ENCODE data around the gene CDK2AP2. TPM values are rescaled to one million over a fixed set of nuclear protein-coding genes. Genes with fewer than 3 reads are reported as not detected.

Gene CDK2AP2
- total and polyA plus RNA-seq, 9 of the 15 experiments (the other 6 are each of a cell fraction or from before 2014, with no cell fraction given) = 4.4 to 47.4 (median 21.7) TPM

DNA sequence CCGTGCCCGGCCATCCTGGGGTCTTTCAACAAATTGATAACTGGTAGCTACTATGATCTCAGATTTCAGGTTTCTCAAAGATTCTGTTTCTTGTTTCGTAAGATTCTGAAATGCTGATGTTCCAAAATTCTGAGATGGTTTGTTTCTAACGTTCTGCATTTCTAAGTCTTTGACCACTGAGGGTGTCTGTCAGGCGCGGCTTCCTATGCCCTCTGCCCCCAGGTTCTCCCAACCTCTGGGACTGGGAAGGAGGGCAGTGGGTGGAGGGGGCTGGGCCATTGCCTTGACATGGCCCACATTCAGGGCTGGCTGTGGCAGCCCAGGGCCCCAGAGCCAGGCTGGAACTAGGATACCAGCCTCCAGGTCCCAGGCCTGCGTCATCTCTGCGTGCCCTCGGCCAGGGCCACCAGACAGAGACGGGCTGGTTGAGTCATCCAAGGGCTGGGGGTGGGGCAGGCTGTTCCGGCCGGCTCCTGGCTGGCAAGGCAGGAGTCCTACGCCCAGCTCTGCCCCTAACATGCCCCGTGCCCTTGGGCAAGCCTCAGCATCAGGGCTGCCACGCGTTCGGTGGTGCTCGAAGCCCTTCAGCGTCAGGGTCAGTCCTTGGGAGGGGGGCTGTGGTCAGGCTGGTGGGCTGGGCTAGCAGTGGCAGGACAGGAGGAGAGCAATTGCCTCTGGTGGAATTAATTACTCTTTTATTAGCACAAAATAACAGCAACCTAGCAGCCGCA is 44.1 kb downstream of the CDK2AP2 start (continued):
- TF ChIP-seq, protein P1, sequence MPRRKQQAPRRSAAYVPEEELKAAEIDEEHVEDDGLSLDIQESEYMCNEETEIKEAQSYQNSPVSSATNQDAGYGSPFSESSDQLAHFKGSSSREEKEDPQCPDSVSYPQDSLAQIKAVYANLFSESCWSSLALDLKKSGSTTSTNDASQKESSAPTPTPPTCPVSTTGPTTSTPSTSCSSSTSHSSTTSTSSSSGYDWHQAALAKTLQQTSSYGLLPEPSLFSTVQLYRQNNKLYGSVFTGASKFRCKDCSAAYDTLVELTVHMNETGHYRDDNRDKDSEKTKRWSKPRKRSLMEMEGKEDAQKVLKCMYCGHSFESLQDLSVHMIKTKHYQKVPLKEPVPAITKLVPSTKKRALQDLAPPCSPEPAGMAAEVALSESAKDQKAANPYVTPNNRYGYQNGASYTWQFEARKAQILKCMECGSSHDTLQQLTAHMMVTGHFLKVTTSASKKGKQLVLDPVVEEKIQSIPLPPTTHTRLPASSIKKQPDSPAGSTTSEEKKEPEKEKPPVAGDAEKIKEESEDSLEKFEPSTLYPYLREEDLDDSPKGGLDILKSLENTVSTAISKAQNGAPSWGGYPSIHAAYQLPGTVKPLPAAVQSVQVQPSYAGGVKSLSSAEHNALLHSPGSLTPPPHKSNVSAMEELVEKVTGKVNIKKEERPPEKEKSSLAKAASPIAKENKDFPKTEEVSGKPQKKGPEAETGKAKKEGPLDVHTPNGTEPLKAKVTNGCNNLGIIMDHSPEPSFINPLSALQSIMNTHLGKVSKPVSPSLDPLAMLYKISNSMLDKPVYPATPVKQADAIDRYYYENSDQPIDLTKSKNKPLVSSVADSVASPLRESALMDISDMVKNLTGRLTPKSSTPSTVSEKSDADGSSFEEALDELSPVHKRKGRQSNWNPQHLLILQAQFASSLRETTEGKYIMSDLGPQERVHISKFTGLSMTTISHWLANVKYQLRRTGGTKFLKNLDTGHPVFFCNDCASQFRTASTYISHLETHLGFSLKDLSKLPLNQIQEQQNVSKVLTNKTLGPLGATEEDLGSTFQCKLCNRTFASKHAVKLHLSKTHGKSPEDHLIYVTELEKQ (CRISPR knock-in tag; IDR thresholded peaks at IDR 0.05) = no peak
- no peak for TF ChIP-seq PTRF (tag; IDR thresholded peaks at IDR 0.05)

DNA sequence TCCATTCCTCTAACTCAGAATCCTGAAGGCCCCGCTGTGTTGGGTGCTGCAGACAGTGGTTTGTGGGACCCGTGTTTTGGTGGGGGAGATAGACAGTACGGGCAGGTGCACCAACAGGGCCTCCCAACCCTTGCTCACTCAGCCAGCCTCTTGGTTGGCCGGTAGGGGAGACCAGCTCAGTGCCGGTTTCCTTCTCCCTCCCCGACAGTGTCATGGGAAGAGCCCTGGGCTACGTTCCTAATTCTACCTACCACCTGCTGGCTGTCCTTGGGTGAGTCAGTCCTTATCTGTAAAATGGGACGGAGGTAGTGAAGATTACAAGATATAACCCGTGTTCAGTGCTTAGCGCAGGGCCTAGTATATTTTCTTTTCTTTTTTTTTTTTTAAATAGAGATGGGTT is 44.8 kb downstream of the CDK2AP2 start:
- Histone ChIP-seq H3K79me2 (ENCODE audit: control insufficient read depth, insufficient read depth, low read length) (peaks cover 8% of the 10 kb centered on the region), H3K4me1 (replicated peaks in 1 of 2; ENCODE audit: control insufficient read depth in 2 of 2, insufficient read depth in 2 of 2, low read length in 2 of 2) (peaks cover 18 to 45% of the 10 kb centered on the region in 2 experiments; a peak in 4 of 5 replicates), H3K9me3 (replicated peaks; ENCODE audit: control insufficient read depth, insufficient read depth, low read depth, low read length) (no peaks in the 10 kb centered on the region), H3K36me3 (ENCODE audit: control insufficient read depth, insufficient read depth, low read length) (no peaks in the 10 kb centered on the region), H3K27ac (ENCODE audit: extremely low read depth, low read depth, low read length) (peak overlapping the region; percentile 86), H2AFZ (ENCODE audit: low read depth, low read length) (peak overlapping the region; percentile 84), H3K4me2 (ENCODE audit: insufficient read depth, low read length) (peak overlapping the region; percentile 80), H4K20me1 (replicated peaks; ENCODE audit: control insufficient read depth, insufficient read depth, low read length) (no peaks in the 10 kb centered on the region), H3K9me1 (ENCODE audit: control insufficient read depth, insufficient read depth, low read length) (no peaks in the 10 kb centered on the region), H3K4me3 (no peak overlapping the region), H3K9ac (ENCODE audit: insufficient read depth in 1 of 2, low read depth in 2 of 2, low read length in 2 of 2) (peak overlapping the region; percentile 78 to 82; a peak in 3 of 4 replicates), H3K27me3 (ENCODE audit: control insufficient read depth in 2 of 2, insufficient read depth in 2 of 2, low read length in 2 of 2) (no peaks in the 10 kb centered on the region)
- FAIRE-seq (peak; percentile 23), DNase-seq (ENCODE audit: extremely low read depth in 1 of 4, low spot score in 3 of 4) (peak; percentile 49 to 73 (median 56)), ATAC-seq (peak; percentile 44)
- in situ Hi-C loops (cut with MboI) = no loop called here
- POLR2A ChIA-PET = interaction anchor here (0.6 to 1.8 kb wide), 5 partner anchors 12 to 1232 kb away, joined by 3 to 5 read pairs (median 4); partner anchors contain the start of genes AIP and RPS6KB2
- CTCF ChIA-PET (ENCODE audit: low intra/inter-chr PET ratio) = no interaction called here
- intact Hi-C loops (cut with micrococcal nuclease) = no loop called here
- no TSS peak for BruUV-seq (replicated peaks)
- WGBS (ENCODE audit: insufficient coverage, low coverage, missing lambda C conversion rate) = 12% methylated on average over 10 of the region's 10 CpGs
- TF ChIP-seq, protein P2, sequence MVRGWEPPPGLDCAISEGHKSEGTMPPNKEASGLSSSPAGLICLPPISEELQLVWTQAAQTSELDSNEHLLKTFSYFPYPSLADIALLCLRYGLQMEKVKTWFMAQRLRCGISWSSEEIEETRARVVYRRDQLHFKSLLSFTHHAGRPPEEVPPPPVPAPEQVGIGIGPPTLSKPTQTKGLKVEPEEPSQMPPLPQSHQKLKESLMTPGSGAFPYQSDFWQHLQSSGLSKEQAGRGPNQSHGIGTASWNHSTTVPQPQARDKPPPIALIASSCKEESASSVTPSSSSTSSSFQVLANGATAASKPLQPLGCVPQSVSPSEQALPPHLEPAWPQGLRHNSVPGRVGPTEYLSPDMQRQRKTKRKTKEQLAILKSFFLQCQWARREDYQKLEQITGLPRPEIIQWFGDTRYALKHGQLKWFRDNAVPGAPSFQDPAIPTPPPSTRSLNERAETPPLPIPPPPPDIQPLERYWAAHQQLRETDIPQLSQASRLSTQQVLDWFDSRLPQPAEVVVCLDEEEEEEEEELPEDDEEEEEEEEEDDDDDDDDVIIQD (CRISPR knock-in tag; IDR thresholded peaks at IDR 0.05) = no peak
- TF ChIP-seq SMARCA4 (IDR thresholded peaks at IDR 0.05) (peak; percentile 48; the same call in 1 of the 2 replicates), ZBED1 (IDR thresholded peaks at IDR 0.05) (0 out of 2 replicates have a peak, but pooled peaks have one; percentile 46), ZNF12 (CRISPR knock-in tag; IDR thresholded peaks at IDR 0.05) (no peak), ZNF217 (CRISPR knock-in tag; IDR thresholded peaks at IDR 0.05) (no peak), ZNF347 (CRISPR knock-in tag; IDR thresholded peaks at IDR 0.05; ENCODE audit: low read depth) (no peak), NFXL1 (CRISPR knock-in tag; IDR thresholded peaks at IDR 0.05) (no peak), DPF2 (IDR thresholded peaks at IDR 0.05) (peak; percentile 33; the same call in 1 of the 2 replicates), CTBP1 (IDR thresholded peaks at IDR 0.05; ENCODE audit: borderline replicate concordance) (0 out of 2 replicates have a peak, but pooled peaks have one; percentile 22), TCF3 (CRISPR knock-in tag; IDR thresholded peaks at IDR 0.05) (0 out of 2 replicates have a peak, but pooled peaks have one; percentile 10), ETV5 (CRISPR knock-in tag; IDR thresholded peaks at IDR 0.05; ENCODE audit: low read depth) (no peak), ZBTB17 (CRISPR knock-in tag; IDR thresholded peaks at IDR 0.05) (0 out of 2 replicates have a peak, but pooled peaks have one; percentile 50), JUND (IDR thresholded peaks at IDR 0.05; ENCODE audit: borderline replicate concordance, low read depth, low read length) (peak; percentile 77), JUND (tag; IDR thresholded peaks at IDR 0.05; ENCODE audit: borderline replicate concordance, low read depth, low read length) (peak; percentile 65; the same call in 1 of the 3 replicates), FOXM1 (IDR thresholded peaks at IDR 0.05; ENCODE audit: low read depth) (no peak), FOXM1 (CRISPR knock-in tag; IDR thresholded peaks at IDR 0.05; ENCODE audit: low read depth) (0 out of 2 replicates have a peak, but pooled peaks have one; percentile 19)
